Measurements from ENCODE around the gene PRMT1. TPM values are rescaled to one million over a fixed set of nuclear protein-coding genes. Genes with fewer than 3 reads are reported as not detected.
A peak's percentile ranks its signal among the peaks of the same experiment; 100 is the strongest.

The PRMT1 gene
- total RNA-seq, 4 donors from 2014 or later = 102 to 117 (median 108) TPM

DNA sequence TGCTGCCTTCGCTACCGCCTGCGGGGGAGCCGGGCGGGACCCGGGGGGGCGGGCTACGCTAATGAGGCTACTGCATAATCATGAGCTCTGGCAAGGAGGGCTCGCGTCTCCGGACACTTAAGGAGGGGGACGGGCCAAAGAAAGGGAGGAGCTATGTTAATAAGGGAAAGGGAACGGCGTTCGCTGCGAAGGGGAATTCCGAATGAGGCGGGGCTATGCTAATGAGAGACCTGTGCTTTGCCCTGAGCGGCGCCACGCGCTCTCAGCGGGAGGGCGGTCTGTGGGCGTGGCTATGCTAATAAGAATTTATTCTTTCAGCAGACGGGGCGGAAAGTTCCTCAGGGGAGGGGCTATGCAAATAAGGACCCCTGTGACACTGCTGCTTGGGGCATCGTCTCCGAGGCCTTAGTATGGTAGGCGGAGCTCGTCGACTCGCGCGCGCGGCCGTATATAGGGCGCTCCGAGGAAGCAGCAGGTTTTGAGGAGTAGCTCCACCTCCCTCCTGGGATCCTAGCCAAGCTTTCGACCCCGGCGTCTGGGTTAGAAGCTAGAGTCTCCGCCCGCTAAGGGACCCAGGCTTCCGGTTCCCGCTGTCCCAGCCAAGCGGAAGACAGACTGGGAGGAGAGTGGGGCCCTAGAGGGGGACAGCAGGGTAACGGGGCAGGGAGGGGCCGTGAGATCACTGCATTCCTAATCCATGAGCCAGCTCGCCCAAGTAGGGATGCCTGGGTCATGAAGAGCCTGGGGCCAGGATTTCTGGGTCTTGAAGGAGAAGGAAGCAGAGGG lies 36.8 kb upstream of the PRMT1 start, which contains the start of gene RRAS:
TSS of gene RRAS (minus strand) at position 31 of the 786 bp plus-strand sequence. CDS start 45 bp downstream, outside the sequence.
- peak; percentile 100 for DNase-seq (ENCODE audit: low spot score in 2 of 2)
- no peak for TF ChIP-seq POLR2A (IDR thresholded peaks at IDR 0.05)
- TF ChIP-seq, protein P1, sequence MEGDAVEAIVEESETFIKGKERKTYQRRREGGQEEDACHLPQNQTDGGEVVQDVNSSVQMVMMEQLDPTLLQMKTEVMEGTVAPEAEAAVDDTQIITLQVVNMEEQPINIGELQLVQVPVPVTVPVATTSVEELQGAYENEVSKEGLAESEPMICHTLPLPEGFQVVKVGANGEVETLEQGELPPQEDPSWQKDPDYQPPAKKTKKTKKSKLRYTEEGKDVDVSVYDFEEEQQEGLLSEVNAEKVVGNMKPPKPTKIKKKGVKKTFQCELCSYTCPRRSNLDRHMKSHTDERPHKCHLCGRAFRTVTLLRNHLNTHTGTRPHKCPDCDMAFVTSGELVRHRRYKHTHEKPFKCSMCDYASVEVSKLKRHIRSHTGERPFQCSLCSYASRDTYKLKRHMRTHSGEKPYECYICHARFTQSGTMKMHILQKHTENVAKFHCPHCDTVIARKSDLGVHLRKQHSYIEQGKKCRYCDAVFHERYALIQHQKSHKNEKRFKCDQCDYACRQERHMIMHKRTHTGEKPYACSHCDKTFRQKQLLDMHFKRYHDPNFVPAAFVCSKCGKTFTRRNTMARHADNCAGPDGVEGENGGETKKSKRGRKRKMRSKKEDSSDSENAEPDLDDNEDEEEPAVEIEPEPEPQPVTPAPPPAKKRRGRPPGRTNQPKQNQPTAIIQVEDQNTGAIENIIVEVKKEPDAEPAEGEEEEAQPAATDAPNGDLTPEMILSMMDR (IDR thresholded peaks at IDR 0.05) = no peak
- H3K4me3 ChIP-seq (ENCODE audit: low read depth, poor library complexity, severe bottlenecking) = peak within 1 kb of the TSS; percentile 32
- 0 to 1% methylated on average over 50 to 51 of the region's 51 CpGs for WGBS, 2 donors
- intact Hi-C loops (cut with DNase I; ENCODE audit: low total_unique reads) = no loop called here

DNA sequence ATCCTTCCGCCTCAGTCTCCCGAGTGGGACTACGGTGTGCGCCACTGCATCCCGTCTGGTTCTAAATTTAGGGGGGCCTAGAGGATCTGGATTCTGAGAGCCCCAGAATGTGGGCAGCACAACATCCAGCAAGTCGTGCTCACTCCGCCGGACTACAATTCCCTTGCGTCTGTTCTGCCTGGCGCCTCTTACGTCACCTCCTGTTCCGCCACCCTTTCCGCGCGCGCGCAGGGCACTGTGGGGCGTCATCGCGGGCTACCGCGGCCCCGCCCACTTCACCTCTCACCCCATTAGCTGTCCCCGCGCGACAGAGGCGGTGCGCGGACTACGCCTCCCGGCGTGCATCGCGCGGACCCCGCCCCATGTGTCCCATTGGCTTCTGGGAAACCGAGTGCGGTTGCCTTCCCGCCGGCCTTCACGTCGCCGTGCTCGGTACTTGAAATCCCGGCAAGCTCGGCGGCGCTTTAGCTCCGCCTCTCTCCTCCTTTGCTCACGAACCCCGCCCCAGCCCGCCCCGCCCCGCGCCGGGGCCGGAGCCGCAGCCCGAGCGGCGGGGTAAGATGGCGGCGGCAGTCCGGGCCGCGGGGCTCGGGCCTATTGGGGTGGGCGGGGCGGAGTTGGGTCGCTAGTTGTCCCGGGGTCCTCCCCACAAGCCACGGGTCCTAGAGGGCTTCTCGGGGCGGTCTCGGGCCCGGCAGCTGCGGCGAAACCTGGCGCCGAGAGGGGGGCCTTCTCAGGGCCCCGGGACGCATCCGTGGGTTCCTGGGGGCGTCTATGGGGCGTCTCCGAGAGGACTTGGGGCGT lies 35.2 kb upstream of the PRMT1 start, which contains the start of gene SCAF1:
TSS of gene SCAF1 (plus strand) at position 522 of the 804 bp plus-strand sequence. CDS start 2,818 bp downstream, outside the sequence.
- intact Hi-C loops (cut with DNase I; ENCODE audit: low total_unique reads) = no loop called here

DNA sequence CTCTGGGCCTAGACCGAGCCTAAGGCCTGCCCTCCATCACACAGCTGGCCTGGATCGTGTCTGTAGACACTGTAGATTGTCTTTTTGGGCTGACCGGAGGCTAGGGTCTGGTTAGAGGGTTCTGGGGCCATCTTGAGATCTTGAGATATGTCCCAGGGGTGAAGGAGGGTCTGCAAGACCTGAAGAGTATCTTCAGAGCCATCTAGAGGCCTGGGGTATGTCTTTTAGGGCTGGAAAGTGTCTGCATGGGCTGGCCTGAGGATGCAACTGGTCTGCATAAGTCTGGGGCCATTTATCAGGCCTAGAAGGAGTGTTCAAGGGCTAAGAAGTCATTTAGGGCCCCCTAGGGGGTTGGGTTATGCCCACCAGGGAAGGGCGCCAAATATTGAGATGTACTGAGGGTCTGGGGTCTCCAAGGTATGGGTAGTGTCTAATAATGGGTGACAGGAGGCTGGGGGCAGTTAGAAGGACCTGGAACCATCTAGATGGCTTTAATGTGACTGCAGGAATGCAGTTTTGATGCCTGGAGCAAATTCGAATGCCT lies 34.5 kb upstream of the PRMT1 start:
- WGBS, 2 donors = 3 to 7% methylated on average over 5 of the region's 5 CpGs
- peak overlapping the region; percentile 97 for H3K4me3 ChIP-seq (ENCODE audit: low read depth, poor library complexity, severe bottlenecking)
- no peak for DNase-seq (ENCODE audit: low spot score in 2 of 2)
- intact Hi-C loops (cut with DNase I; ENCODE audit: low total_unique reads) = no loop called here
- TF ChIP-seq POLR2A (IDR thresholded peaks at IDR 0.05) = no peak
- TF ChIP-seq, protein P1 (IDR thresholded peaks at IDR 0.05) = no peak

More for the DNA sequence above, 35.2 kb upstream of the PRMT1 start, which contains the start of gene SCAF1:
- WGBS, 2 donors = 1% methylated on average over 48 to 50 of the region's 87 CpGs
- DNase-seq (ENCODE audit: low spot score in 2 of 2) = peak; percentile 99 to 100
- peak within 1 kb of the TSS; percentile 97 for H3K4me3 ChIP-seq (ENCODE audit: low read depth, poor library complexity, severe bottlenecking)
- TF ChIP-seq, protein P1 (IDR thresholded peaks at IDR 0.05) = no peak
- peak in 1 of 2 donors; percentile 66 for TF ChIP-seq POLR2A (IDR thresholded peaks at IDR 0.05)

DNA sequence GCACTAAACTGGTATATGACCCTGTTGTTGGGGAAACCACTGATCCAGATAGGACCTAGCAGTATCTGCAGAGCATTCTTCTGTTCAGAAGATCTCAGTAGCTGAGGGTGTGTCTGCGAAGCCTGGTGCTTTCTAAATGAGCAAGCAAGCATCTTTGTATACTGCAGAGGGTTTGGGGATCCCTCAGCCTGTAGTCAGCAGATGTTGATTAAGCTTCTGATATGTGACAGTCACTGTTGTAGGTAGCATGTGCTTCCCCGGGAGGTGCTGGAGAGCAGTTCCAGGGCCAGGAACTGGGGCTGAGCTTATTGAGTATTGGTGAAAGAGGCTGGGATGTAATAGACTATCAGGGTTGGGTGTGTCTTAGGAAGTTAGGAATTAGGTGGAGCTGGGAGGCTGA lies 33.6 kb upstream of the PRMT1 start:
- DNase-seq (ENCODE audit: low spot score in 2 of 2) = no peak
- WGBS, 2 donors = 50 to 52% methylated on average over 2 of the region's 2 CpGs
- no peak for TF ChIP-seq POLR2A (IDR thresholded peaks at IDR 0.05)
- TF ChIP-seq, protein P1 (IDR thresholded peaks at IDR 0.05) = no peak
- no peak overlapping the region for H3K4me3 ChIP-seq (ENCODE audit: low read depth, poor library complexity, severe bottlenecking)
- intact Hi-C loops (cut with DNase I; ENCODE audit: low total_unique reads) = no loop called here

DNA sequence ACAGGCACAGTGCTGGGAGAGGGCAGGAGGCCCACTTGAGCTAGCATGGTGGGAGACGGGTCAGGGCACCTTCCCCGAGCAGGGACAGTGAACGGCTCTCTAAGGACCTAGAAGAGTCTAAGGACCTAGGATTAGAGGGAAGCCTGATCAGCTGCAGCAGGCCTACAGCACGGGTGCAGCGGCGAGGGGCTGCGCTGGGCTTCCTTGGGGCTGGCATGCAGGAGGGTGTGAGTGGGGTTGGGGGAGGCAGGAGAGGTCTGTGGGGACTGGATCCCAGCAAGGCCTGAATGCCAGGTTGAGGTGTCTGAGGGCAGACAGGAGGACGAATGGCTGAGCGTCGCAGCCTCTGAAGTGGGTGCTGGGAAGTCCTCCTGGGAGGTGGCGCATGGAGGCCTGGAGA lies 31.5 kb upstream of the PRMT1 start:
- H3K4me3 ChIP-seq (ENCODE audit: low read depth, poor library complexity, severe bottlenecking) = no peak overlapping the region
- intact Hi-C loops (cut with DNase I; ENCODE audit: low total_unique reads) = no loop called here
- no peak for DNase-seq (ENCODE audit: low spot score in 2 of 2)
- WGBS, 2 donors = 90 to 92% methylated on average over 11 of the region's 11 CpGs
- TF ChIP-seq, protein P1 (IDR thresholded peaks at IDR 0.05) = no peak
- TF ChIP-seq POLR2A (IDR thresholded peaks at IDR 0.05) = no peak

All from lower leg skin (tissue), 4 donors.